Naive thymus-derived CD8-positive, alpha-beta T cell (primary cell): ENCODE data around the gene PRPF40A. TPM values are rescaled to one million over a fixed set of nuclear protein-coding genes. Genes with fewer than 3 reads are reported as not detected.
"Not testable (repeated sequence)": the region's sequence is repeated elsewhere in the genome, so short reads cannot be mapped to it uniquely, and the experiment has no call there.

Experiments
- ATAC-seq, 2 donors: fragments of 150-1000 bp; cut with Tn5 transposase in 1 of 2; sonication (Bioruptor Pico), chemical (Tn5 transposase) in 1 of 2; 1 replicate in 1 of 2; 2 replicates in 1 of 2; pipeline ENCODE4 v1.10.0; 2021; ENCODE audit warnings: mild to moderate bottlenecking in 2 of 2, moderate library complexity in 2 of 2
- POLR2A ChIA-PET: fragments of 350-600 bp; sonication (Branson Sonifier 250); formaldehyde crosslinking; loops from one replicate; lab custom pipeline; 2021; ENCODE audit warnings: antibody characterized with exemption; lab: Charles Lee
- DNase-seq, 10 donors: peaks; one replicate each; pipeline versions ENCODE4 v3.0.0 to v3.0.0-alpha.2; 2020 to 2022
- H3K27ac Mint-ChIP-seq, 10 donors: one replicate each; pipeline ENCODE4 v1.8.0; 2020 to 2022; ENCODE audit warnings: mild to moderate bottlenecking in 10 of 10, mixed read lengths in 10 of 10, moderate library complexity in 4 of 10, inconsistent platforms in 1 of 10
- H3K27me3 Mint-ChIP-seq, 5 donors: one replicate each; pipeline ENCODE4 v1.8.0; 2021 to 2022; ENCODE audit warnings: mixed read lengths in 5 of 5
- H3K36me3 Mint-ChIP-seq, 3 donors: one replicate each; pipeline ENCODE4 v1.8.0; 2020 to 2022; ENCODE audit warnings: mixed read lengths in 3 of 3, mild to moderate bottlenecking in 2 of 3, inconsistent platforms in 1 of 3
- H3K4me1 Mint-ChIP-seq, 4 donors: one replicate each; pipeline ENCODE4 v1.8.0; 2021 to 2022; ENCODE audit warnings: mixed read lengths in 4 of 4
- H3K4me3 Mint-ChIP-seq, 10 donors: one replicate each; pipeline ENCODE4 v1.8.0; 2020 to 2022; ENCODE audit warnings: mild to moderate bottlenecking in 10 of 10, mixed read lengths in 10 of 10, moderate library complexity in 6 of 10, inconsistent platforms in 1 of 10
- H3K9me3 Mint-ChIP-seq, 9 donors: one replicate each; pipeline ENCODE4 v1.8.0; 2020 to 2022; ENCODE audit warnings: mixed read lengths in 9 of 9, mild to moderate bottlenecking in 3 of 9, inconsistent platforms in 1 of 9, moderate library complexity in 1 of 9
- polyA plus RNA-seq, 3 donors: library from polyadenylated mRNA; unstranded; fragments of 300-500 nt; fragmentation: Illumina TruSeq; gene quantifications; one replicate each; pipeline ENCODE4 v1.2.3, GENCODE V29; 2021
- total RNA-seq, 8 experiments: library from RNA in 2 of 8; stranded (reverse) in 2 of 8; gene quantifications; one replicate each; pipeline ENCODE4 v1.2.3 and lab custom pipeline; 2021 to 2026

PRPF40A gene
- total and polyA plus RNA-seq, 5 experiments from 2014 or later = 104 to 120 (median 111) TPM

GRCh38 chr2:152738438-152738837 is 21.2 kb upstream of the PRPF40A start:
- H3K9me3 Mint-ChIP-seq = no peaks in the 10 kb centered on the region
- peaks cover 5 to 46% (median 23%) of the 10 kb centered on the region in 3 donors for H3K36me3 Mint-ChIP-seq
- H3K27me3 Mint-ChIP-seq = no peaks in the 10 kb centered on the region
- no peak overlapping the region for H3K27ac Mint-ChIP-seq
- POLR2A ChIA-PET = no interaction called here
- ATAC-seq (no peak), DNase-seq (no peak)
- no peak overlapping the region for H3K4me3 Mint-ChIP-seq
- H3K4me1 Mint-ChIP-seq = peaks cover 0 to 3% (median 0%) of the 10 kb centered on the region in 4 donors

DNA sequence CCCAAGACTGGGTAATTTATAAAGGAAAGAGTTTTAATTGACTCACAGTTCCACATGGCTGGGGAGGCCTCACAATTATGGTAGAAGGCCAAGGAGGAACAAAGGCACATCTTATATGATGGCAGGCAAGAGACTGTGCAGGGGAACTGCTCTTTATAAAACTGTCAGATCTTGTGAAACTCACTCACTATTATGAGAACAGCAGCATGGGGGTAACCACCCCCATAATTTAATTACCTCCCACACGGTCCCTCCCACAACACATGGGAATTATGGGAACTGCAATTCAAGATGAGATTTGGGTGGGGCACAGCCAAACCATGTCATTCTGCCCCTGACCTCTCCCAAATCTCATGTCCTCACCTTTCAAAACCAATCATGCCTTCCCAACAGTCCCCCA is 20.2 kb upstream of the PRPF40A start:
- not testable (repeated sequence) for DNase-seq

GRCh38 chr2:152730591-152731333 is 13.5 kb upstream of the PRPF40A start:
- peak; percentile 98 to 99 for ATAC-seq
- POLR2A ChIA-PET = interaction anchor here (3.8 kb wide), 1 partner anchor 13 kb away, joined by 13 read pairs; the partner anchor contains the start of genes ARL6IP6 and PRPF40A
- Mint-ChIP-seq H3K27ac (no peak overlapping the region), H3K27me3 (no peaks in the 10 kb centered on the region), H3K36me3 (peaks cover 0 to 10% (median 3%) of the 10 kb centered on the region in 3 donors), H3K4me3 (peak overlapping the region in 6 of 10 donors; percentile 0 to 60 (median 3)), H3K4me1 (peaks cover 9 to 32% (median 22%) of the 10 kb centered on the region in 4 donors), H3K9me3 (no peaks in the 10 kb centered on the region)
- peak in 8 of 10 donors; percentile 25 to 78 (median 54) for DNase-seq

More for the DNA sequence above, 20.2 kb upstream of the PRPF40A start:
- H3K4me1 Mint-ChIP-seq, H3K27ac Mint-ChIP-seq, H3K9me3 Mint-ChIP-seq, H3K27me3 Mint-ChIP-seq, POLR2A ChIA-PET, ATAC-seq, H3K4me3 Mint-ChIP-seq: not testable (repeated sequence)
- peaks cover 5 to 42% (median 23%) of the 10 kb centered on the region in 3 donors for H3K36me3 Mint-ChIP-seq

GRCh38 chr2:152729844-152730243 is 12.6 kb upstream of the PRPF40A start:
- Mint-ChIP-seq H3K27ac (no peak overlapping the region), H3K4me3 (no peak overlapping the region), H3K36me3 (peaks cover 0 to 4% (median 0%) of the 10 kb centered on the region in 3 donors), H3K4me1 (peaks cover 9 to 32% (median 22%) of the 10 kb centered on the region in 4 donors), H3K9me3 (no peaks in the 10 kb centered on the region), H3K27me3 (no peaks in the 10 kb centered on the region)
- ATAC-seq = no peak
- POLR2A ChIA-PET = interaction anchor here (3.8 kb wide), 1 partner anchor 12 kb away, joined by 13 read pairs; the partner anchor contains the start of genes ARL6IP6 and PRPF40A
- peak in 1 of 10 donors; percentile 13 for DNase-seq

GRCh38 chr2:152723918-152724317 is 6.7 kb upstream of the PRPF40A start:
- POLR2A ChIA-PET = no interaction called here
- no peak overlapping the region for H3K27ac Mint-ChIP-seq
- H3K4me1 Mint-ChIP-seq = peaks cover 10 to 44% (median 32%) of the 10 kb centered on the region in 4 donors
- no peak overlapping the region for H3K4me3 Mint-ChIP-seq
- no peak for DNase-seq
- H3K36me3 Mint-ChIP-seq = peaks cover 0 to 20% (median 6%) of the 10 kb centered on the region in 3 donors
- H3K9me3 Mint-ChIP-seq = no peaks in the 10 kb centered on the region
- no peak for ATAC-seq
- H3K27me3 Mint-ChIP-seq = no peaks in the 10 kb centered on the region

DNA sequence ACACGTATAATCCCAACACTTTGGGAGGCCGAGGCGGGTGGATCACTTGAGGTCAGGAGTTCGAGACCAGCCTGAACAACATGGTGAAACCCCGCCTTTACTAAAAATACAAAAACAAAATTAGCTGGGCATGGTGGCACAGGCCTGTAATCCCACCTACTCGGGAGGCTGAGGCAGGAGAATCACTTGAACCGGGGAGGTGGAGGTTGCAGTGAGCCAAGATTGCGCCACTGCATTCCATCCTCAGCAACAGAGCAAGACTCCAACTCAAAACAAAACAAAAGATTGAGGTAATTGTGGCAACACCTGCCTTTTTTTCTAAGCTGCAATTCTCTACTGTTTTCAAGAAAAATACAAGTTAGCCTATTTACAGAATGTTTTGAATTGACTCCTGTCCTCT is 5.4 kb upstream of the PRPF40A start:
- POLR2A ChIA-PET, H3K4me3 Mint-ChIP-seq, ATAC-seq, H3K27ac Mint-ChIP-seq, DNase-seq, H3K9me3 Mint-ChIP-seq, H3K27me3 Mint-ChIP-seq: not testable (repeated sequence)
- Mint-ChIP-seq H3K36me3 (peaks cover 0 to 20% (median 6%) of the 10 kb centered on the region in 3 donors), H3K4me1 (peaks cover 11 to 46% (median 33%) of the 10 kb centered on the region in 4 donors)

GRCh38 chr2:152720794-152721193 is 3.5 kb upstream of the PRPF40A start:
- ATAC-seq (no peak), DNase-seq (no peak)
- H3K4me1 Mint-ChIP-seq = peaks cover 22 to 62% (median 48%) of the 10 kb centered on the region in 4 donors
- peak overlapping the region in 5 of 10 donors; percentile 23 to 85 (median 30) for H3K4me3 Mint-ChIP-seq
- no peaks in the 10 kb centered on the region for H3K9me3 Mint-ChIP-seq
- H3K27ac Mint-ChIP-seq = no peak overlapping the region
- H3K36me3 Mint-ChIP-seq = peaks cover 4 to 28% (median 6%) of the 10 kb centered on the region in 3 donors
- POLR2A ChIA-PET = no interaction called here
- H3K27me3 Mint-ChIP-seq = peaks cover 0 to 1% (median 0%) of the 10 kb centered on the region in 5 donors

DNA sequence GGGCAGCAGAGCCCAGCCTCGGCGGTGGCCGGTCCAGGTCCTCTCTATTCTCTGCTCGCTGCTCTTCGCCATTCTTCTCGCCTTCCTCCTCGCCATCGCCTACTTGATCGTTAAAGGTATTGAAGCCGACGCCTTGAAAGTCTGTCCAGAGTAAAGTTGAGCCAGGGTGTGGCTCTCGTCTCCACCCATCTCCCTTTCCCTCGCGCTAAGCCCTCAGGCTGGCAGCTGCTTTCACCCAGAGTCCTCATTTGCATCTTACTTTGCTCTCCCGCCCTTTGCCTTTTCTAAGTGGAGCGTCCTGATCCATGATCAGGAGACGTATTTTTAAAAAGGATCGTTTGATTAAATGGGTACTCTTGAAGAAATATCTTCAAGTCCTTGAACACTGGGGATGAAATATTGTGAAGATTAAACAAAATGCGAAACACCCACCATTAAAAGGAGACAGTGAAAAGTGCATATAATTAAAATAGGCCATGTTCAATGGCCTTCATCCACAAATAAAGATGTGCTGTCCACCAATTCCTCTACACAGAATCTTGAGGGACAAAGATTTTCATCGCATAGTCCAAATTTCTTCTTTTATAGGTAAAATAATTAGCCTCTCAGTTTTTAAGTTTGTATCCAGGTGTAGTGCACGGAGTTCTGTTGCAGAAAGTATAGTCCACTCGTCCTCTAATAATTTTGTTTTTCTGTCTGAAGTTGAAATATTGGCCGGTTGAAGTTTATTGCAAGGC is 1.8 kb upstream of the PRPF40A start:
- DNase-seq (peak in 2 of 10 donors; percentile 7 to 62), ATAC-seq (no peak)
- Mint-ChIP-seq H3K27ac (peak overlapping the region; percentile 98 to 100 (median 99)), H3K4me3 (peak overlapping the region; percentile 98 to 100 (median 99)), H3K27me3 (peaks cover 0 to 1% (median 0%) of the 10 kb centered on the region in 5 donors), H3K4me1 (peaks cover 27 to 73% (median 55%) of the 10 kb centered on the region in 4 donors), H3K9me3 (no peaks in the 10 kb centered on the region), H3K36me3 (peaks cover 4 to 40% (median 10%) of the 10 kb centered on the region in 3 donors)
- POLR2A ChIA-PET = interaction anchor here (2.6 to 2.7 kb wide), 2 partner anchors 11 to 543 kb away, joined by 13 to 19 read pairs; partner anchors contain the start of gene STAM2

DNA sequence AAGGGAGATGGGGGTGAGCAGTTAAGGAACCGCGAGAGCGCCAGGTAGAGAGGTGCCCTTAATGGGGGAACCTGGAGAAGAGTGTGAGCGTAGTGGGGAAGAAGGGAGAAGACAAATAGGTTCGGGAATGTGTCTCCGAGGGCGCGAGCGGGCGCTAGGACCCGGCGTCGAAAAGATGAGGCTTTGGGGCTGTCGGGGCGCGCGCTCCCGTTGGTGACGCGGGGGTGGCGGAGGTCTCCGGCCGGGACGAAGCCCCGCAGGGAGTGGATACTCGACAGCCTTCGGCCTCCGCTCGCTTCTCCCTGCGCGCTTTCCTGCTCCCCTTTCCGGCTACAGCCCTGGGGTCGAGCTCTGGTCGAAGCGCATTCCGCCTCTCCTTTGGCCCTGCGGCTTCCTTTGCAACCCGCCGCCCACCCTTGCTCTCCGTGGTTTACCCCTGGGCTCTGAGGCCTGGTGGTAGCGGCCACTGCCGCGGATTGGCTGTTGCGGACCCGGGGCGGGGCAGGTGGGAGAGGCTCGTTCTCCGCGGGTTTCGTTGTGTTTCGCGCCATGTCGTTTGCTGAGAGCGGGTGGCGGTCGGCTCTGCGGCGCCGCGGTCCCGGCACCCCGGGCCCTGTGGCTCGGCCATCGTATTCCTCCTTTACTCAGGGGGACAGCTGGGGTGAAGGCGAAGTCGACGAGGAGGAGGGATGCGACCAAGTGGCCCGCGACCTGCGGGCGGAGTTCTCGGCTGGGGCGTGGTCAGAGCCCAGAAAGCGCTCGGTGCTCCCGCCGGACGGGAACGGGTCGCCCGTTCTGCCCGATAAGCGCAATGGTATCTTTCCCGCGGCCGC is 1.0 kb upstream of the PRPF40A start, which contains the start of gene ARL6IP6:
Gene ARL6IP6 (plus strand): TSS at position 545 of the 833 bp plus-strand sequence. CDS start 5 bp downstream, at position 550.
- ATAC-seq (peak; percentile 66 to 72), DNase-seq (peak; percentile 86 to 99 (median 93))
- POLR2A ChIA-PET = interaction anchor here (1.0 to 2.7 kb wide), 7 partner anchors 11 to 1457 kb away, joined by 3 to 19 read pairs (median 10); partner anchors contain the start of genes ARL5A, RBM43 and STAM2
- Mint-ChIP-seq H3K4me3 (peak within 1 kb of the TSS; percentile 98 to 100 (median 99)), H3K4me1 (peaks cover 27 to 75% (median 58%) of the 10 kb centered on the region in 4 donors), H3K27ac (peak within 1 kb of the TSS; percentile 98 to 100 (median 99)), H3K9me3 (no peaks in the 10 kb centered on the region), H3K36me3 (peaks cover 4 to 42% (median 7%) of the 10 kb centered on the region in 3 donors), H3K27me3 (peaks cover 0 to 1% (median 0%) of the 10 kb centered on the region in 5 donors)

DNA sequence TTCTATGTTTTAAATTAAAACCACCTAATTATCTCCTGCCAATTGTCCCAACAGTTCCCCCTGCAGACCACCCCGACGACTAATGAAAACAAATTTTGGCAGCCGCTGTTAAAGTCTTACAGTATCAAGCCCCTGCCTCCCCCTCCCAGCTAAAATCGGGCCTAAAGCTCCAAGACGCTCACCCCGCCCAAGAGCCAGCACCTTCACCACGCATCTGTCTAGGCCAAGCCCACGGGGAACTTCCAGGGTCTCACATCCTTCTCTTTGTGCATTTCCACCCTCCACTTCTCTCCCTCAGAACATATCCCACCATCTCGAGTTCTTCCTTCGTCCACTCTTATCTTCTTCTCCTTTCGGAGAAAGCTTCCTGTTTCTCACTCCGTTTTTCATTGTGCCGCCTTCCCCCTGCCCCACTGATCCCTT is 445 bp downstream of the PRPF40A start:
- H3K9me3 Mint-ChIP-seq = no peaks in the 10 kb centered on the region
- peaks cover 4 to 45% (median 7%) of the 10 kb centered on the region in 3 donors for H3K36me3 Mint-ChIP-seq
- no peak for ATAC-seq

DNA sequence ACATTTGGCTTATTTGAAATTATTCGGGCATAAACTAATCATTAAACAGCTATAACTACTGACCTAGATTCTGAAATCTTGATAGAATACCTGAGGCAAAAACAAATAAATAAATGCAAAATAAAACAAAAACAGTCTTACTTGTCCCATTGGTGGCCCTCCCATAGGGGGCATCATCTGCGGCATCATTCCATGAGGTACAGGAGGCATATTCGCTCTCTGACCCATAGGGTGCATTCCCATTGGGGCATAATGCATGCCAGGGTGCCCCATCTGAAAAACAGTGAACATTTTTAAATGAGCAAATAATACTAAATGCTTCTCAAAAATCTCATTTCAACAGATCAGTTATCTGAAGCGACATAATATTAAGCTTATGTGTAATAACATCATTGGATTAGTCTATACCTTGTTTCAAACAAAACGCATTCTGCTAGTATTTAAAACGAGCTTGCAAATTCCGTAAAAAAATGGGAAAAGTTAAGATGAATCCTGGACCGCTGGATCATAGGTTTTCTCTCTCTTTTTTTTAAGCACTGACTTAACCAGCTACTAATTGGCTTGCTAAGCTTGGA is 1.3 kb downstream of the PRPF40A start:
- Mint-ChIP-seq H3K9me3 (no peaks in the 10 kb centered on the region), H3K4me1 (peaks cover 35 to 79% (median 61%) of the 10 kb centered on the region in 4 donors), H3K27ac (peak overlapping the region in 9 of 10 donors; percentile 56 to 100 (median 99)), H3K27me3 (peaks cover 0 to 1% (median 0%) of the 10 kb centered on the region in 5 donors), H3K36me3 (peaks cover 4 to 46% (median 7%) of the 10 kb centered on the region in 3 donors), H3K4me3 (peak overlapping the region; percentile 98 to 100 (median 99))
- ATAC-seq (no peak), DNase-seq (no peak)
- POLR2A ChIA-PET = interaction anchor here (1.0 to 2.2 kb wide), 3 partner anchors 8 to 1454 kb away, joined by 3 to 11 read pairs (median 10); partner anchors contain the start of gene RBM43

More for the DNA sequence above, 445 bp downstream of the PRPF40A start:
- Mint-ChIP-seq H3K4me1 (peaks cover 32 to 82% (median 61%) of the 10 kb centered on the region in 4 donors), H3K4me3 (peak overlapping the region; percentile 98 to 100 (median 99)), H3K27ac (peak overlapping the region; percentile 98 to 100 (median 99)), H3K27me3 (peaks cover 0 to 1% (median 0%) of the 10 kb centered on the region in 5 donors)
- POLR2A ChIA-PET = interaction anchor here (0.6 to 2.7 kb wide), 13 partner anchors 9 to 1456 kb away, joined by 3 to 19 read pairs (median 5); partner anchors contain the start of genes ARL5A, RBM43 and STAM2
- peak in 4 of 10 donors; percentile 8 to 45 (median 22) for DNase-seq
